ENCODE results near the gene SLX9.
"Not testable (repeated sequence)": the region's sequence is repeated elsewhere in the genome, so short reads cannot be mapped to it uniquely, and the experiment has no call there.

SLX9 gene

GRCh38 chr21:45022736-45023135, 82.9 kb downstream of the SLX9 start:
- DNase-seq: no peak

- not testable (repeated sequence) for DNase-seq
Measured at GRCh38 chr21:45024516-45024915, 84.7 kb downstream of the SLX9 start.

GRCh38 chr21:45026066-45026745, 86.4 kb downstream of the SLX9 start:
- DNase-seq: no peak
